Measurements from ENCODE around the gene LMOD1.
"Not testable (repeated sequence)": the region's sequence is repeated elsewhere in the genome, so short reads cannot be mapped to it uniquely, and the experiment has no call there.

Gene LMOD1

DNA sequence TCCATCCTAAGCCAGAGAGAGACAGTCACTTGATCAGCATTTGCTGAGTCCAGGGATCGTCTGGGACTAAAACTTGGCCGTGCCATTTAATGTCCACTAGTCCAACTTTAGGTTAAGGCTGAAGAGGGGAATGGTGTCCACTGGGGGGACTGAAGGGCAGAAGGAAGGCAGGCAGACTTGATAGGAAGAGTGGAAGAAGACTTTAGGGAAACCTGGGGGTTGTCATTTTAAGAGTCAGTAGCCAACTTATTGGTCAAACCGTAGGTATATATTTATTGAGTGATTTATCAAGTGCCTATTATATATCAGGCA is 1.3 kb upstream of the LMOD1 start:
- no peak for DNase-seq (ENCODE audit: low spot score)

DNA sequence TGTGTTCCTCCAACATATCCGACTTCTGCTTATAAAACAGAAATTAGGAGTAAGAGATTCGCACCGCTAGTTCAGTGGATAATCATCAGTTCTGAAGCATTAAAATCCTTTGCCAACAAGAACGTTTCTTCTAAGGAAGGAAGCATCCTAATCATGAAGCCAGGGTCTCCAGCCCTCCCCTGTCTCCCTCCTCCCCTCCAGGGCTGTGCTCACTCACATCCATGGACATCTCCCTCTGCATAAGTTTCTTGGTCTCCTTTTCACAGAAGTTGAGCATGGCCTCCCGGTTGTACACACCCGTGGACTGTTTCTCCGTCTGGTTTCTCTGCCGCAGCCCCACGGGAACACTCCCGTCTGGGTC is 505 bp downstream of the LMOD1 start:
- no peak for DNase-seq (ENCODE audit: low spot score)

DNA sequence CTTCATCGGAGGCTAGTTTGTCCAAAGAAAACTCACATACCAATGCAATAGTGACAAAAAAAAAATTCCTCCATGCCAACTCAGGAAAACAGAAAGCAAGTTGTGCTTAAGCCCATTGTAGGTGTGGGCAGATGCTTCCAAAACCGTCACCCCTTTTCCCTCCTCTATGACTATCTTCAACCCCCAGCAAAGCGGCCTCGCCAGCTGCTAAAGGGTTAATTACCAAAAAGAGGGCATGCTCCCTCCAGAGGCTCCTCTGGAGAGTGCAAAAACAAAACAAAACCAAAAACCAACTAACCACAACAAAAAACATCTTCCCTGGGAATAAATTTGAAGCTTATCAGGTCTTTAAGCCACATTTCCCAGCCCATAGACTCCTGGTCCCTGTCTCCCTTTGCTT is 1.2 kb downstream of the LMOD1 start:
- DNase-seq (ENCODE audit: low spot score) = no peak

DNA sequence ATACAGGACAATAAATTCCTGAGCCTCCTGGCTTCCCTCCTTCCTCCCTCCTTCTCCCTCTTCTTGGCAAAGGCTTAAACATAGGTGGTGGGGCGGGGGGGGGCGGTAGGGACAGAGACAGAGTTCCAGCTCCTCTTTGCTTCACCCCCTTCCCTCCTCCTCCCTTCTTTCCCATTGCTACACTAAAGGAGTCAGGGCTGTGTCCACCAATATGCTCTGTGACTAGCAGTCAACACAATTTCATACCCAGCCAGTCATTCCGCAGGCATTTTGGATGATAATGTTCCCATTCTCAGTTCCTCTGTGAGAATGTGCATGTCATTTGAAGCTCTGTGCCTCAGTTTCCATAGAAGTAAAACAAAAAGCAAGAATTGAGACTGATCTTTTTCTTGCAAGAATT is 1.7 kb downstream of the LMOD1 start:
- DNase-seq (ENCODE audit: low spot score) = no peak

DNA sequence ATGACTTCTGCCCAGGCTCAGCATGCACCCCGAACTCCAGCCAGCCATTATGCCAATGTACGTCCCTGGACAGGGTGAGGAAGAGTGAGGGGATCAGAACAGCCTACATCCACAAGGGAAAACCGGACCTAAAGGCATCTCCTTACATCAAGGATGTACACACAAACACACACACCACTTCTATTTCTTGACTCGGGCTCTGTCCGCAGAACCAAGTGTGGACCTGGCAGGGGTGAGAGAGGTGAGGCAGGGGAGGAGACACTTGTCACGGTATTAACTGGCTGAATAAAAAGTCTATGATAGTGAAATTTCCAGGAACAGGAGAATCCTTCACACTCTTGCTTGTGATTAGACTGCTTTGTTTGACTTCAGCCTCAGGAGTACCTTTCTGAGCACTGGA is 2.3 kb downstream of the LMOD1 start:
- no peak for DNase-seq (ENCODE audit: low spot score)

DNA sequence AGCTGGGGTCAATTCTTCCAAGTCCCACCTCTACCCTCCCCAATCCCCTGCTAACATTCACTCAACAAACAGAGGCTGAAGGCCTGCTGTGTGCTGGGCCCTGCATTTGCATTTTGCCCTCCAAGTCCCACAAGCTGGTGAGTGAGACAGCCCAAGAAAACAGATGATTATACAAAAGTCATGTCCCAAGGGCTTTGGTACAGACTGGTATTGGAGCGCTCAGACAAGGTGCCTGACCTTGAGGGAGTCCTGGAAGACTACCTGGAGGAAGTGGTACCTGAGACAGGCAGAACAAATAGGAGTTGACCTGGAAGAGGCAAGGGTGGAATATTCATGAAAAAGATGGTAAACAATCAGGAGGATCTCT is 4.2 kb downstream of the LMOD1 start:
- no peak for DNase-seq (ENCODE audit: low spot score)

DNA sequence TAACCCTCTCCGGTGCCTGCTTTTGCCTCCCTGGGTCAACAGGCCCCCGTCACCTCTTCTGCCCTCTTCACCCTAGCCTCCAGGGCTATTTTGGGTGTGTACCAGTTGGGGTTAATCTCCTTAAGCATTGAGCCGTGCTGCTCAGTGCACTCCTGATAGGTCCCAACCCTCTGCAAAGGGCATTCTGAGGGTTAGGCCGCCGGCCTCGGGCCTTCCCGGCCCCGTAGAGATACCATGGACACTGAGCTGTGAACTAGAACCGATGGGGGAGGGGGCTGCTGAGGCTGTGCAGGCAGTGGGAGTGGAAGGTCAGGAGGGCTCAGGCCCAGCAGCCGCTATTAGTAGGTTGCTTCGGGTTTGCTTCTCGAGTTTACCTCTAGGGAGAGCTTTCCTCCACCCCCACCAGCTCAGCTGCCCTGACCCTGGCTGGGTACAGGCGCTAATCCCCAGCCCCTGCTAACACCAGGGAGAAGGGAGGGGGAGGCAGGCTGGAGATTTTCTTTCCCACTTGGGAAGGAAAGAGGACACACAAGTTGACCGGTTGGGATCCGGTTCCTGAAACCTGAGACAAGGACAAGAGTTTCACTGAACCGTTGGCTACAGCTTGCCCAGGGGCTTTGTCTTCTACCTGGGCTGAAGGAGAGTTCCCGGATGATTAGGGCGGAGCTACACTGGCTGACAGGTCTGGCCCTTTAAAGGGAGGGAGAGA is 4.8 kb downstream of the LMOD1 start:
- no peak for DNase-seq (ENCODE audit: low spot score)

DNA sequence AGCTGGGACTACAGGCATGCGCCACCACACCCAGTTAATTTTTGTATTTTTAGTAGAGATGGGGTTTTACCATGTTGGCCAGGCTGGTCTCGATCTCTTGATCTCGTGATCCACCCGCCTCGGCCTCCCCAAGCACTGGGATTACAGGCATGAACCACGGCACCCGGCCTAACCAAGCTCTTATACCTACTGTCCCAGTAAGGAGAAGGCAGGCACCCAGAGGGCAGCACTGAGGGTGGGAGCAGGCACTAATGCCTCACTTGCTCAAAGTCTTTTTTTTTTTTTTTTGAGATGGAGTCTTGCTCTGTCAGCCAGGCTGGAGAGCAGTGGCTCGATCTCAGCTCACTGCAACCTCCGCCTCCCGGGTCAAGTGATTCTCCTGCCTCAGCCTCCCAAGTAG is 6.0 kb downstream of the LMOD1 start:
- DNase-seq (ENCODE audit: low spot score) = not testable (repeated sequence)

DNA sequence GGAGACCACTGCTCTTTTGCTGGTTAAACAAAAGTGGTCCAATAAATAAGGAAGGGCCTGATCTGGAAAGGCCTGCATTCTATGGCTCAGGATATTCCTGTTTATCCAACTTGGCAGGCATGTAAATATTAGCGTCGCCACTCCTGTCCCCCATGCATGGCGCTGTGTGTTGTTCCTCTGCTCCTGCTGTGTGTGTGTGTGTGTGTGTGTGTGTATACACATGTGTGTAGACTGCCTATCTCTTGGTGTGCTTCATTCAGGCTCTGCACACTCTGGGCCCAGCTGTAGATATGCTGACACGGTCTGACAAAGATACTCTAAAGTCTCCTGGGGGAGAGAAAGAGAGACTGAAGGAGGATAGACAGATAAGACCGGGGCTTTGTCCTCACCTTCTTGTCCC is 6.8 kb downstream of the LMOD1 start:
- DNase-seq (ENCODE audit: low spot score) = no peak

DNA sequence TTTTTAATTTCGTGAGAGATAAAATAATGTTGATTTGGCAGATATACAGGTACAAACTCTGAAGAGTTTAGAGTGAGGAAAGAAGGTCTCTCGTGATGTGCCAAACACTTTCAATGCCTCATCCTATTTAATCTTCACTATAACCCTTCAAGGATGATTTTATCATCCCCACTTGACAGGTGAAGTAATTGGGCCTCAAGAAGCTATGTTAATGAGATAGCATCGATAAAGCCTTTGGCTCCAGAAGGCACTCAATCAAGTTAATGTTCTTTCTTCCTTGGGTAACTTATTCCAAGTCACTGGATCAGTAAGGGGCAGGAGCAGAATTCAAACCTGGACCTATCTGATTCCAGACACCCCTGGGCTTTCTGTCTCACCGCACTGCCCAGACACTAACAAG is 7.2 kb downstream of the LMOD1 start:
- no peak for DNase-seq (ENCODE audit: low spot score)

DNA sequence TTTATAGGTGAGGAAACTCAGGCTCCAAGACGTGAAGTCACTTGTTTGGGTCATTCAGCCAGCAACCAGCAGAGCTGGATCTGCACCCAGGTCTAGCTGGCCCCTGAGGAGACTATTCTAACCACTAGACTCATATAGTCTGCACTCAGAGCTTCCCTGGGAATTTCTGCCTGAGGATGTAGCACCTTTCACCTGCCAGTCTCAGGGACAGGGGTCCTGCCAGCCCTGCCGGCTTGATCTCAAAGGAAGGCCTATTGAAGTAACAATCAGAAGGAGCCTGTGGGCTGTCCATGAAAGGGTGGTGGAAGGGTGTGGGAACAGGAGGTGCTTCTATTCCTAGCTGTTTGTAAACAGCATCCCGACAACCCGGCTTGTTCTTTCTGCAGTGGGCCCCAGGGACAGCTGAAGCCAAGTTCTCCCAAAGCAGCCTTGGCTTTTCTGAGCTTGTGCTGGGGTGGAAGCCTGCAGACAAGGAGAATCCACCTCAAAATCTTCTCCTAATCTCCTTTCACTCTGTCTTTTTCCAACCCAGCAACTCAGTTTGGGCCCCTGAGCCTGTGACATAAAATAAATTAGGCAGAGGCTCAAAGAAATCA is 7.8 kb downstream of the LMOD1 start:
- DNase-seq (ENCODE audit: low spot score) = no peak

DNA sequence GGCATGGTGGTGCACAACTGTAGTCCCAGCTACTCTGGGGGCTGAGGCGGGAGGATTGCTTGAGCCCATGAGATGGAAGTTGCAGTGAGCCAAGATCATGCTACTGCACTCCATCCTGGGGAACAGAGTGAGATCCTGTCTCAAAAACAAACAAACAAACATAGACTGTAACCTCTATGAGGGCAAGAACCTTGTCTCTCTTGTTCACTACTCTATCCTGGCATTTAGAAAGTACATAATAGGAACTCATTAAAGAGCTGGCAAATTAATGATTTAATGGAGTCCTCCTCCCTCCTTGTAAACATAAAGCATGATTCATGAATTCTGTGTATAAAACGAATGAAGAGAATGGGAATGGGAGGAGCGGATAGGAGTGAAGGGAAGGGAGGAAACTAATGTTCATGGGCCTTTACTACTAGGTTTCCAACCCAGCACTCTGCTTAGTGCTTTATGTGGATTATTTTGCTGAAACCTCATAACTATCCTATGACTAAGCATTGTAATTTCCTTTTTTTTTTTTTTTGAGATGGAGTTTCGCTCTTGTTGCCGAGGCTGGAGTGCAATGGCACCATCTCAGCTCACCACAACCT is 8.6 kb downstream of the LMOD1 start:
- DNase-seq (ENCODE audit: low spot score) = peak; percentile 33

DNA sequence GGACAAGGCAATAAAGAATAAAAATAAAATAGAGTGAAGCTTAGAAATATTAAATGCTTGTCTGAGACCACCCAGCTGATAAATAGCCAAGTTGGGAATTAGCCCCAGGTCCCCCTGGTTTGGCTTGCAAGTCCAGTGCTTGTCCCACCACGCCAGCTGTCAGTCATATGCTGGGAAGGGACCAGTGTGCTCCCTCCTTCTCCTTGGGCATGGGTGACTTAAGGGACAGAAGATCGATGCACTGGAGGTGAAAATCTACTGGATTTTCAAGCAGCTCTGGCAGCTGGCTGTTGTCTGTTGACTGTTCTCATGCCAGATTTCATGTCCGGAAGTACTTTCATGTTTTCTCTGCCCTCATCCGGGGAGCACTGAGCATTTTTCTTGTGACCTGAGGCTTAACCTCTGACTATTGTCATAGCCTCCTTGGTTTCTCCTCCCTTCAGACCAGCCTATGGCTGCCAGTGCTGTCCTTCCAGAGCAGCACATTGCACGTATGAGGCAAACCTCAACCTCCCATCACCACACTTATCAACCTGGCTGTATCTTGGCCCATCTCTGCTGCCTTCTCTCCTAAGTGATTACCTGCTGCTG is 12.4 kb downstream of the LMOD1 start:
- DNase-seq (ENCODE audit: low spot score) = no peak

DNA sequence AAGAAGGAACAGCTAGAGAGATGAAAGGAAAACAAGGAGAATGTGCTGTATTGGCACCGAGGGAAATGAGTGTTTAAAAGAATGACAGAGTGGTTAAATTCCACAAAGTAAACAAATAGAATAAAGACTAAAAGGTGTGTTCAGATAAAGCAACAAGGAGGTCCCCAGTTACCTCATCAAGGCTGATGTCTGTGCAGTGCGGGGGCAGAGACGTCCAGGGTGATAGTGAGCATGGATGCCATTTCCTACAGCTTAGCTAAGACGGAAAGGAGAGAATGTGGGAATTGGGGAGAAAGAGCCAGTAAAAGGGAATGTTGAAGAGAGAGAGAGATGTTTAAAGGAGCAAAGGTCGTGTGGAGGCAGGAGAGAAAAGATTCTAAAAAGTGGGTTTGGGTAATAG is 15.5 kb downstream of the LMOD1 start:
- no peak for DNase-seq (ENCODE audit: low spot score)

DNA sequence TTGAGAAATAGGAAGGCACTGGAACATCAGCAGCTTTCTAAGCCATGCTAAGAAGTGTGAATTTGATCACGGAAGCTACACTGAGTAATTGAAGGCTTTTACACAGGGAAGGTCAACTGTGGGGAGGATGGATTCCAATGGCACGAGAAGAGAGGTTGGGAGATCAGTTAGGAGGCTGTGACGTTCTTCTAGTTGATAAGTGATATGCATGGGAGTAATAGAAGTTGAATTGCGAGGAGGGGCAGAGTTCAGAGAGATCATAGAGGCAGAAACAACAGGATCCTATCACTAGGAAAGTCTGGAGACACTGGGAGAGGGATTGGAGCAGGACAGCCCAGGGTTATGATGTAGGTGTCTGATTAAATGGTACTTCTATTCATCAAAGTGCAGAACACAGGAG is 16.2 kb downstream of the LMOD1 start:
- no peak for DNase-seq (ENCODE audit: low spot score)

DNA sequence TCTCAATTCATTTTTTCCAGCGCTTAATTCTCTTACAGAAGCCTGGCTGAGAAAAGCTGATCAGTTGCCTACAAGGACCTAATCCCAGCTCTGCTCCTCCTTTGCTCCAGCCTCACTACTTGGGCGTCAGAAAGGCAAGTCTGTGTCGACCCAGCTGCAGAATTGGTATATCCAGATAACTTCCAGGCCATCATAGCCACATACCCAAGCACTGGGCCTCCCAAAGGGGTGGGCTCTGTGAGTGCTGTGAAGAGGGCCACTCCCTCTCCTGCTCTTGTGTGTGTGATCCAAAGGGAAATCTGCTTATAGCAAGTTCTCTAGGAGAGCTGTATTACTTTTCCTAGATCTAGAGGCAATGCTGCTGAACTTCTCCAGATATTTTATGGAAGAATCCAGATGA is 18.1 kb downstream of the LMOD1 start:
- DNase-seq (ENCODE audit: low spot score) = no peak

DNA sequence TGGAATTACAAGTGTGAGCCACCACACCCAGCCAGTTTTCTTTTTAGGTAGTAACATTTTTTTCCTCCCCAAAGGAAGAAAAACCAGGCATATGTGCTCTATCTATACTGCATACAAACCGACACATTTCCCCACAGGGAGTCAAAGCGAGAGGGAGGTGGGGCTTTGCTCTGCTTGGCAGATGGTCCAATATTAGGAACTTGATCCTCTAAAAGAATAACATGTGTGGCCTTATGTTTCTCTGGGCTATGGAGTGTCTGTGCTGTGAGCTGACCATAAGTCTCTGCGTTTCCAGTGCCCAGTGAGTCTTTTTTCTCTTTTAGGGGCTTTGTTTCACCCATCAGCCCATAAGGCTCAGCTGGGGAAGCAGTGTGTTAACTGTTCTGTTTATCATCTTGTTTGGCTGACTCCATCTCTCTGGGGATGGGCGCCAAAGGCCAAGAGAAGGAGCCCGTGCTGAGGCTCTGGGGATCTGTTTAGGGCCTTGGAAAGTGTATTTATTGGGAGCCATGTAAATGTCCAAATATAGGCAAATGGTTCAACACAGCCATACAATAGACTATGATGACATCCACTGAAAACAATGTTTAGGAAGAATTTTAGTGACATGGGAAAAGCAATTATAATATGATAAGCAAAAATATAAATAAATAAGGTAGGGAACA is 20.2 kb downstream of the LMOD1 start:
- no peak for DNase-seq (ENCODE audit: low spot score)

DNA sequence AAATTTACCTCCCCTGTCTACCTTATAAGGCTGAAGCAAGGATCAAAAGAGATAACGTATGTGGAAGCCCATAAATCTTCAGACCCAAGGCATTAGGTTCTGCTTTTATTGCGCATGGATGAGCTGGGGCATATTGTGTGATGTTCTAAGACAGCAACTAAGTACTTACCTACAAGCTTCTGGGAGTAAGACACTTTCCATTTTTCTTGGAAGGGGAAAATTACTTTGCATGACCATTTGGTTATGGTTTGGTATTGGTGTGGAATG is 21.1 kb downstream of the LMOD1 start:
- no peak for DNase-seq (ENCODE audit: low spot score)

DNA sequence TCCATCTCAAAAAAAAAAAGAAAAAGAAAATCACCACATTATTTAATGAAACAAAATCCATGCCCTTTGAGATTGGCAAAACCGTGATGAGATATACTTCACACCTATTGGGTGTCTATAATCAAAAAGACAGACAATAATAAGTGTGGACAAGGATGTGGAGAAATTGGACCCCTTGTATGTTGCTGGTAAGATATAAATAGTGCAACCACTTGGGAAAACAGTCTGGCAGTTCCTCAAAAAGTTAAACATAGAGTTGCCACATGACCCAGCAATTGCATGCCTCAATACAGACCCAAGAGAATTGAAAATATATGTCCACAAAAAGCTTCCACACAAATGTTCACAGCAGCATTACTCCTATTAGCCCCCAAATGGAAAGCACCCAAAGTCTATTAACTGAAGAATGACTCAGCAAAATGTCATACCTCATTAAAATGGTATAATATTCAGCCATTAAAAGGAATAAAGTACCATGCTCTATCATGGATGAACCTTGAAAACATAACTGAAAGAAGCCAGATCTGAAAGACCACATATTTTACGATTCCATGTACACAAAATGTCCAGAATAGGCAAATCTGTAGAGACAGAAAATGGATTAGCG is 24.3 kb downstream of the LMOD1 start:
- DNase-seq (ENCODE audit: low spot score) = no peak

DNA sequence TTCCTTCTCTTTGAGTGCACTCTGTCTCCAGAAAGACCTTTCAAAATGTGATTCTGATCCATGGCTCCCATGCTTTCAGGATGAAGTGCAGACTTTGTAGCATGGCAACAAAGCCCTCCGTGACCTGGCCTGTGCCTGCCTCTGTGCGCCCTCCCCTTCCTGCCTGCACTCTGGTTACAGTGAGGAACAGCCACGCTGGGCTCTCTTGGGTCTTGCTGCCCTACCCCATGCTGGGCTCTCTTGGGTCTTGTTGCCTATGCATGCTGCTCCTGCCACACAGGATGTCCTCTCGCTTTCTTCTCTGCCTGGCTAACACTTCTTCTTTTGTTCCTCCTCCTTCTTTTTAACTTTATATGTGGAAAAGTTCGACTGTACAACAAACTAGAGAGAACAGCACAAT is 28.0 kb downstream of the LMOD1 start:
- DNase-seq (ENCODE audit: low spot score) = no peak

DNA sequence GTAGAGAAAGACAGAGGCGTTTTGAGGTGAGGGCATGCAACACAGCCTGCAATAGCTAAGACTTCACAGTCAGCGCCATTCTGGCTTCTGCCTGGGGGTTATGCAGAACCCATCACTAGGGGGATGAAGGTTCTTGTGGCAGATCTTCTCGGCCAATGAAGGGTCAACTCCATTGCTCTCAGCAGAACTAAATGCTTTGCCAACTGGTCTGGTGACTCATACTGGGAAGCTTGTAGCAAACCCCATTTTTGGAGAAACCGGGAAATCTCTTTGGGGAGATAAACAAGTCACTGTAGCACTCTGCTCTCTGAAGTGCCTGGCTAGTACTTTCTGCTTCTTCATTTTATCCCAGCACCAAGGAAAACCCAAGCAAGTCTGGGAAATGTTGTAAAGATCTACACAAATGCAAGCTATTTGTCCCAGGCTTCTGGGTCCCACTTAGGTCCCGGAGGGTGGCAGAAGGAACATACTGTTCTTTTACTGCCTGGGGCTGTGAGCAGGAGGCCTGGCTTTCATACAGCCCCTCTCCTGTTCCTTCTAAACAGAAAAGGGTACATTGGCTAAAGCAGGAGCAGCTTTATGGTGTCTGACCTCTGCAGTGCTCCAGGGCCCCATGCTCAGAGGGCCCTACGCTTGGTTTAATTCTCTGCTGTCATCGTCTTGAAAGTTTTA is 28.9 kb downstream of the LMOD1 start:
- peak; percentile 49 for DNase-seq (ENCODE audit: low spot score)

DNA sequence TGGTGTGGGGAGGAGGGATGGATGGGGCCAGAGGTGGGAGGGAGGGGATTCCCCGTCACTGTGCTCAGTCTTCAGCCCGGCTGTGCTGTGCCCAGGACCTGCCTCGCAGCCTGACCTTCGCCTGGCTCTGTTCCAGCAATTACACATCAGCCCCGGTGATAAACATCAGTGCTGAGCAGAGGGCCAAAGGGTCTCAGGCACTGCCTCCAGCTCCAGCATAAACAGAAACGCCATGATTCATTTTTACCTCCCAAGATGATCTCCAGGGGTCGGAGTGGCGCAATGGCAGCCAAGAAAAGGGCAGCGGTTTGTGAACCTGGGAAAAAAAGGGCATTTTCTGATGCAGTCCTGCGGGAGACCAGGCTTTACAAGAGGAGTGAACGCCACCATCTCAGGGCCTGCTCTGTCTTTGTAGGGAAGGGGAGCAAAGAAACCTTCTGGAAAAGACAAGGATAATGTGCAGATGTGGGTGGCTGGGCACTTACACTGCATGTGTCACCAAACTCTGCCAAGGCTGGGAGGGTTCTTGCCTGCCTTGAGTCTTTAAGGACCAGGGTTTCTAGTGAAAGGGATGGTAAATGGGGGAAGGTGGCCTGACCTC is 29.6 kb downstream of the LMOD1 start:
- DNase-seq (ENCODE audit: low spot score) = peak; percentile 35

Measured in RKO (cell line).